GM18951 (cell line): Measurements from ENCODE around the gene FOXJ3.

Experiments
- POLR2A ChIP-seq: IDR thresholded peaks from 4 replicates; pipeline ENCODE4 v1.6.1; 2011; ENCODE audit warnings: mild to moderate bottlenecking; ENCODE audit not compliant: insufficient read length, insufficient read depth; ENCODE audit errors: extremely low read depth
- in situ Hi-C: fragments of 300-500 bp; cut with MboI; formaldehyde crosslinking; loops from one replicate; pipeline ENCODE4 v1.12.0; 2022; ENCODE audit warnings: low sequenced_read_pairs, mixed read lengths, inconsistent platforms; ENCODE audit not compliant: unreplicated experiment

FOXJ3 gene

DNA sequence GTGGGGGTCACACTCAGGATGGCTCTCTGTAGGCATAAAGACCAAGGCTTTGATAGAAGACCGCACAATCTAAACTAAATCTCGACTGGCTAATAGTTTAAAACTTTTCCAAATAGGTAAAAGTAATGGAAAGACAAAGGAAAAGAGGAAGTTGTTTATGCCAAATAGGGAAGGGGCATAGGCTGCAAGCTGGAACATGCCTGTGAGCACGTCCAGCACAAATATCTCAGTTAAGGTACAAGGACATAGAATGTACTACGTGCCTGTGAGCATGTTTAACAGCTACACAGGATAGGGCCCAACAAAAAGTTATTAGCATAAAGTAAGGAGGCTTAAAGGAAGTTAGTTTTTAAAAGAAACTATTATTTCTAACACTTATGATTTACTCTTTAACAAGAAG, 142.9 kb downstream of the FOXJ3 start:
- in situ Hi-C loops: no loop called here
- no peak for TF ChIP-seq POLR2A

- in situ Hi-C loops: no loop called here
Measured at GRCh38 chr1:42191319-42191718, 143.7 kb downstream of the FOXJ3 start.

DNA sequence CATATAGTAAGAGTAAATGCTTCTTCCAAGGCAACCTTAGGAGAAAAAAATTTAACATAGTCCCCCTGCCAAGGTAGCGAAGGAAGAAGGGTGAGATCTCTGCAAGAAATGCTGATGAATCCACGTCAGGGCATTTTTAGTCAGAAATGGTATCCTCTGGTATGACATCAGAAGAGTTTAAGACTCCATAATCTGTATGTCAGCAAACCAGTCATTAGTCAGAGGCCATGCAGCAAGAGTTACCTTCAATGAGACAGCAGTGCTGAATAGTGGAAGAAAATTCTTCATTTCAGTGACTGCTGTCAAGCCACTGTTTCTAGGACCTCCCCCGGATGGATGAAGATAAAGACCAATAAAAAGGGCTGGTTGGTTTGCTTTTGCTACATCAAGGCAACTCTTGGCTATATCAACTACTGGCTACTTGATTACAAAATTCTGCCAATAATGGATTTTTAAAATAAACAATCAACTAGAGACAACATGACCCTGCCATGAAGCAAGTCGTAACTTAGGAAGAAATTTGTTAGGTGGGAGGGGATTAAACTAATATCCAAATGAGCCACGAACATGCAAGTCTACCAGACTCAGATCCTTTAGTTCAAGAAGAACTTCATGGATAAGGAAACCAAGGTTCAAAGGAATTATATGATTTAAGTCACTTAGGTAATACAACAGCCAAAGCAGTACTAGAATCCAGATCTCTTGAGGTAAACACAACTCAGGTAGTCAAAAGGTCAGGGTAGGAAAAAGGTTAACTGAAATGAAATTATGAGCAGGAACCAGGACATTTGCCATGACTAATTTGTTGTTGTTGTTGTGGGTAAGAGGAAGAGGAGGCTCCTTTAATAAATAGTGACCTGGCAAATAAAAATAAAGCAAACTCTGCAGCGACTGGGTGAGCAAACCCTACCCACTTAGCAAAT, 144.8 kb downstream of the FOXJ3 start:
- TF ChIP-seq POLR2A: no peak
- in situ Hi-C loops: no loop called here

More at GRCh38 chr1:42191319-42191718, 143.7 kb downstream of the FOXJ3 start:
- TF ChIP-seq POLR2A: no peak

DNA sequence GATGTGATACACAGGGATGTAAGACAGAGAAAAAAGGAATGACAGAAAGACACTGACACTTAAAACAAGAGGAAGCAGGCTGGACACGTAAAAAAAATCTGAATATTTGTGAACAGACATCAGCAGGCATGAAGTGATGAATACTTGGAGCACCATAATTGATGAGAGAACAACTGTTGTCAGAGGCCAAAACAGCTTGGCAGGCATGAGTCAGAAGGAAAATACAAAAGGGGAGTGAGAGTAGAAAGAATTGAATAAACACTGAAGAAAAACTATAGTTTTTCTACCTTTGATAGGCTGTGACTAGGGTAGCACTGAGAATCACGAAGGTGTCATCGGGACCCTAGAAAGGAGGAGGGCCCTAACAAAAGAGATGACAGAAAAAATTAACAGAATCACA, 148.9 kb downstream of the FOXJ3 start:
- TF ChIP-seq POLR2A: no peak
- in situ Hi-C loops: no loop called here

DNA sequence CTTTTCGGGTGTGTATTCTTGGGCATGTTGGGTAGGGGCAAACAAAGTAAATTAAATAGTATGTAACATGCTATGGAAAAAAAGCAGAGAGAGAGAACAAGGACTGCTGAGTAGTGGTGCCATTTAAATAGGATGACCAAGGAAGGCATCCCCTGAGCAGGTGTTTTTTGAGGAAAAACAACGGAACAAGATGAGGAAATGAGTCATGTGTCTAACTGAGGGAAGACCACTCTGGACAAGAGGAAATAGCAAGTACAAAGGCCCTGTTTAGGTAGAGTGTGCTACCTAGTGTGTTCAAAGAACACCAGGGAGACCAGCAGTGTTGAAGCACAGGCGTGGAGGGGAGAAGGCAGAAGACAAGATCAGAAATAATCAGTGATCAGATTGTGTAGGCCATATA, 150.4 kb downstream of the FOXJ3 start:
- no peak for TF ChIP-seq POLR2A
- in situ Hi-C loops: no loop called here

- no peak for TF ChIP-seq POLR2A
- in situ Hi-C loops: no loop called here
Measured at GRCh38 chr1:42183957-42184268, 151.1 kb downstream of the FOXJ3 start.

- TF ChIP-seq POLR2A: no peak
- in situ Hi-C loops: no loop called here
Measured at GRCh38 chr1:42183210-42183956, 151.7 kb downstream of the FOXJ3 start.

- TF ChIP-seq POLR2A: no peak
- in situ Hi-C loops: no loop called here
Measured at GRCh38 chr1:42181687-42182086, 153.3 kb downstream of the FOXJ3 start.

- TF ChIP-seq POLR2A: no peak
- in situ Hi-C loops: no loop called here
Measured at GRCh38 chr1:42179900-42180329, 155.1 kb downstream of the FOXJ3 start.

DNA sequence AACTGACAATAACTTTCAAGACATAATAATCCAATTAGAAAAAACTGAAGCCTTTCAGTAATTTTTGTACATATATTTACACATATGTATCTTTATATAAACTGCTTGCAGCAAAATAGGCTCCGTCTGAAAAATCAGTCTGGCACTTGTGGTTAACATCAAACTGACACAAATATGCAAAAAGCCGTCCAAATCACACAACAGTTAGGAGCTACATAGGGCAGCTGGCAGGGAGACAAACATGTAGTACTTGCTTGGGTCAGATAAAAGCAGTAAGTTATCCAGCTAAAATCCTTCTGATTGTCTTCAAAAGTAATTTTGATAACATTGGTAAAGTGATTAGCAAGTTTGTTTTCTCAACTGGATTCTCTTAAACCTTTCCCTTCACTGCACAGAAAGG, 155.8 kb downstream of the FOXJ3 start:
- in situ Hi-C loops: no loop called here

GRCh38 chr1:42178249-42178648, 156.8 kb downstream of the FOXJ3 start:
- in situ Hi-C loops: no loop called here
- TF ChIP-seq POLR2A: no peak

More for the DNA sequence above, 155.8 kb downstream of the FOXJ3 start:
- TF ChIP-seq POLR2A: no peak

DNA sequence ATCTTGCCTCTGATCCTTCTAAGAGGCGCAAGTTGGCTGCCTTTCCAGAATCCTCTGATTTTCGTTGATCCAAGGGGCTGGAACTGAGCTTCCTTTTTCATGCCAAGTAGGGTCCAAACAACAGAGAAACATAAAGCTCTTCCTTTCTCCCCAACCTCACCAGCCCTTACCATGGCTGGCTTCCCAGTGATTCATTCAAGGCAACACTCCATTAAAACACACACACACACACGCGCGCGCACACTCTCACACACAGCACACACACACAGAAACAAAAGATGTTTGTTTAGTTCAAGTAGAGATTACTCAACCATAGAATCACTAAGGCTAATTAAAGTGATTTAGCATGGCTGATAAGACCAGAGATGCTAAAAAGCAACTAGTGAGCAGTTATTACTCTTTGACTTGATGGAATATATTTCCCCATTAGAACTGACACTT, 157.5 kb downstream of the FOXJ3 start:
- TF ChIP-seq POLR2A: no peak
- in situ Hi-C loops: no loop called here

- in situ Hi-C loops: no loop called here
Measured at GRCh38 chr1:42176902-42177519, 158.0 kb downstream of the FOXJ3 start.

GRCh38 chr1:42175314-42176054, 159.6 kb downstream of the FOXJ3 start:
- TF ChIP-seq POLR2A: no peak
- in situ Hi-C loops: no loop called here

More at GRCh38 chr1:42176902-42177519, 158.0 kb downstream of the FOXJ3 start:
- no peak for TF ChIP-seq POLR2A
